GM18511 (cell line): ENCODE results near the gene SGPL1.
"Not testable (repeated sequence)": the region's sequence is repeated elsewhere in the genome, so short reads cannot be mapped to it uniquely, and the experiment has no call there.

Experiments
- ATAC-seq: cut with Tn5 transposase; IDR thresholded peaks from one replicate; pipeline ENCODE4 v1.9.1; 2021; ENCODE audit warnings: mild to moderate bottlenecking, moderate library complexity; ENCODE audit not compliant: unreplicated experiment

The SGPL1 gene

GRCh38 chr10:70917226-70917625 is 101.5 kb downstream of the SGPL1 start:
- no peak for ATAC-seq

- no peak for ATAC-seq
These were observed 101.9 kb downstream of the SGPL1 start for GRCh38 chr10:70917635-70918034.

- ATAC-seq = no peak
These were observed 103.2 kb downstream of the SGPL1 start for GRCh38 chr10:70918851-70919530.

GRCh38 chr10:70919906-70920305 is 104.2 kb downstream of the SGPL1 start:
- not testable (repeated sequence) for ATAC-seq

GRCh38 chr10:70920519-70920918 is 104.8 kb downstream of the SGPL1 start:
- no peak for ATAC-seq

GRCh38 chr10:70921285-70921684 is 105.5 kb downstream of the SGPL1 start:
- ATAC-seq = no peak

- no peak for ATAC-seq
These were observed 107.9 kb downstream of the SGPL1 start for GRCh38 chr10:70923696-70924095.

- ATAC-seq = no peak
These were observed 109.9 kb downstream of the SGPL1 start for GRCh38 chr10:70925377-70926225.

- no peak for ATAC-seq
These were observed 110.7 kb downstream of the SGPL1 start for GRCh38 chr10:70926226-70927000.

GRCh38 chr10:70927189-70927943 is 111.6 kb downstream of the SGPL1 start:
- no peak for ATAC-seq

- no peak for ATAC-seq
These were observed 112.4 kb downstream of the SGPL1 start for GRCh38 chr10:70928140-70928539.

GRCh38 chr10:70930263-70931000 is 114.7 kb downstream of the SGPL1 start:
- ATAC-seq = no peak
